Jurkat, Clone E6-1 (cell line): ENCODE results near the gene ZFP64.
"Not testable (repeated sequence)": the region's sequence is repeated elsewhere in the genome, so short reads cannot be mapped to it uniquely, and the experiment has no call there.

ENCODE experiments used
- DNase-seq: peaks from one replicate; pipeline ENCODE4 v3.0.0-alpha.2; 2011; ENCODE audit warnings: low read depth, low spot score
- H3K4me3 ChIP-seq: 2 replicates; pipeline ENCODE4 v1.5.1; 2011; ENCODE audit warnings: mild to moderate bottlenecking, low read length, control low read depth, moderate library complexity

ZFP64 gene

DNA sequence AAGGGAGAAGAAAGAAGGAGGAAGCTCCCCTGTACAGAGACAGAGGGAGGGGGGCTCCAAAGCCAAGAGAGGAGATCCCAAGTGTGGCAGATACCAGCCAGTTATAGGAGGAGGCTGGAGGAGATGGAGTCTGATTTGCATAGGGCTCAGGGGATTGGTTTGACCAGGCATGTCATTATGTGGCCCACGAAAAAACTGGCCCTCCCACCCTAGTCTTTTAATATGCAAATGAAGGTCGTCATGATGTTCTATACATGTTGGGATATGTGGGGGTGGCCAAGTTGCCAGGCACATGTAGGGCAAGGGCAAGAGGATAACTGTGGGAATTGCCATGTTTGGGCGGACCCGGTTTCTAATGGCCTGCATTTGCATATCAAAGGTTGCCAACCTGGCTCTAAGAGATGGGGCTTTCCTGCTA lies 17.6 kb upstream of the ZFP64 start:
- DNase-seq, result no peak
- H3K4me3 ChIP-seq, result no peak overlapping the region

DNA sequence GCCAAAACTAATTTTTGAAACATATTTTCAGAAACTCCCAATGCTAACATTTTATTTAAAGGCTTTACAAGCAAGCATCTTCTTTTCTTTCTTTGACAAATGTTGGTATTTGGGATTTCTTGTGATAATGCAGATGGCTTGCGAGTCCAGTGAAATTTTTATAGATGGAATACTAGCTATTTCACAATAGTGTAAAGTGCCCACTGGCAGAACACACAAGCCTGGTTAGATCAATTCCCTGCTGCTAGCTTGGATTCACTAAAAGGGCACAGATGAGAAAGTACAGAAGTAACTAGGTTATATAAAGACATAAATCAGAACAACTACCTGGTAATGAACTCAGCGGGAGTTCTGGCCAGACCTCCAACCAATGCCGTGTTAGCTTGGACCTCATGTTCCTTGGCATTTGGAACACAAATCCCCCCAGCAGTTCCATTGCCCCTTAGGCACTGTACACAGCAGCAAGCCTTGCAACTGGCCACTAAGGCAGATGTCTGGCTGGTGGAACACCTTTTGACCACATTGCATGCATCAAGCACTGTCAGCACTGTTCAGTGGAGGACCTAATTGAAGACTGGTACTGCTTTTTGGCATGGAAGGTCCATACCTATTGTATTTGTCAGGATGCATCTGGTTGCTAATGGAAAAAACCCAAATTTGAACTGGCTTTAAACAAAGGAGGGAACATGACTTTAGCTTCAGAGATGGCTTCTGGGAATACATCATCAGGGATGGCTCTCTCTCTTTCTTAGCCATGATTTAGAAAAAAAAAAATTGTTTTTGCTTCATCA lies 15.6 kb upstream of the ZFP64 start:
- DNase-seq, result no peak
- H3K4me3 ChIP-seq, result no peak overlapping the region

DNA sequence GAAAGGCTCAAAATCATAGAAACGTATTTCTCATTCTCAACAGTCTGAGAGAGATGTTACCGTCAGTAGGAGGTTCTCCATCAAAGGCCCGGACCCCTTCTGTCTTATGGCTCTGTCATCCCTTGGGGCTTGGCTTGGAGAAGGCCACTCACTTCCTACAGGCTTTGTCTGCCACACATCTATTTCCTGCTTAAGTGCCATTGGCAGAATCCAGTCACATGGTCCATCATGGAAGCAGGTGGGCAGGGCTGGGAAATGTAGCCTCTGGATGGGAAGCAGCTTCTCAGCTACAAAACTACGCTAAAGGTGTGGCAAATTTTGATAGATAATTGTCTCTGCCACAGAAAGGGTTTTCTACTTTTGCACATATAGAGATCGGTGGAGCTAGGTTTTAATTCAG lies 12.6 kb upstream of the ZFP64 start:
- no peak for DNase-seq

DNA sequence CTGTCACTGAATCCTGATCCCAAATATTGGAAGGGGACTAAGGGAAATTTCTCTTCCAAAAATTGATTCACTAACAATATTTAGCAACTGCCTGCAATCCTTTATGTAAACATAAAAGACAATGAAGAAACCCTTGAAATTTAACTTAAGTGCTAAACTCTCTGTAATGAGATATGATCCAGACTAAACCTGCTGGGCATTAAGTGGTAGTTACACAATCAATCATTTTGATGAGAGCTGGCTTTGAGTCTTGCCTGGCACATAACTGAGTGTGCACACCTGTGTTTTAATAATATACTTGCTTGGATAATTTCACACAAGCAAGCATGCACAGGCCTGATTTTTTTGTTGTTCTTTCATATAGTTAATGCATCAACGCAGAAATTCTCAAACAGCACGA lies 9.8 kb upstream of the ZFP64 start:
- H3K4me3 ChIP-seq, result no peak overlapping the region
- no peak for DNase-seq

More for the DNA sequence above, 12.6 kb upstream of the ZFP64 start:
- H3K4me3 ChIP-seq, result no peak overlapping the region

DNA sequence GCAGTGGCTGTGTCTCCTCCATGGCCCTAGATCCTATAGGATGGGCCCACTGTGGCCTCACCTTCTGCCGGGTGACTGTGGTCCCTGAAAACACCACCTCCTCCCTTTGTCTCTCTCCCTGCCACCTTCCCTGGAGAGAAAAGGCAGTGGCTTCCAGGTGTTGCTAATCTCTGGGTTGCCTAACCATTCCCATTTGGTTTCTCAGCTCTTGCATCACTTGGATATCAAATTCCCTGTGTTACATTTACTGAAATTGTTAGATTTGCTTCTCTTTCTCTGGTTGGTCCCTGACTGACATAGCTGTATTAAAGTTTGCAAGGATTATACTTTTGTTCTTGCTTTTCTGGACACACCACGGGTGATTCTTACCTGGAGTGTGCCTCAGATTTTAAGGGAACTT lies 9.3 kb upstream of the ZFP64 start:
- DNase-seq, result no peak
- no peak overlapping the region for H3K4me3 ChIP-seq

DNA sequence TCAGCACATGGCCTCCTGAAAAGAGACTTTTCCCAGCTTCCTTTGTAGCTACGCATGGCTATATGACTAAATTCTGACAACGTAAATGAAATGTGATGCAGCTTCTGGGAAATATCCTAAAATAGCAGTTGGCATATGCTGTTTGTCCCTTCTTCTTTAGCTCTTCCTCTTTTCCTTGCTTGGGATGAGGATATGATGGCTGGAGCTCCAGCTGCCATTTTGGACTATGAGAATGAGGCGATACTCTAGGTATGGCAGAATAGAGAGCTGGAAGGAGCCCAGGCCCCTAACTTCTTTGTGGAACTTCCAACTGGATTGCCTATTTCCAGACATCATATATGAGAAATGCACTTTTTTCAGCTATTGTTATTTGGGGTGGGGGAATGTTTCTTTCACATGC lies 5.3 kb upstream of the ZFP64 start:
- H3K4me3 ChIP-seq, result no peak overlapping the region
- no peak for DNase-seq

DNA sequence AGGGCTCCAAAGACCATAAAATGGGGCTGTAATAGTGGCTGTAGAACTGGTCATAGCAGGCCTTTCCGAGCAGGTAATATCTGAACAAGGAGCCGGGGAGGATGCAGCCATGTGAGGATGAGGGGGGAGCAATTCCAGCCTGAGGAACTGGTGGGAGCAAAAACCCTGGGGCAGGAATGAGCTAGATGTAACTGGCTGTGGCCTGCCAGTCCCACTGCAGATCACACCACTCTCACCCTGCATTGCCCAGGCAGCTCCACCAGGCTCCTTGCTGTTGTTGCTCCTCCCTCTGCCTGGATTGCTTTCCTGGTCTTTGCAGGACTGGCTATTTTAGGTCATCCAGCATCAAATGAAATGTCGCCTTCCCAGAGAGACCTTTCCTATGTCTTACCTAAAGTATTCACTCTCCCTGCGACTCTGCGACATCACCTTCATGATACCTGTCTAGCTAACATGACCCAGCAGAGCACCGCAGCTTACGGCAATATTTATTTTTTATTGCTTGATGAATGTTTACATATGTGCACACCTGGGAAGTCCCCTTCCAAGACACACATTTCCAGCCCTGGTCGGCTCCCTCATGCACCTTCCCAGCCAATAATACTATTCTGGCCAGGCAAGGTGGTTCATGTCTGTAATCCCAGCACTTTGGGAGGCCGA lies 2.4 kb upstream of the ZFP64 start:
- H3K4me3 ChIP-seq, result no peak overlapping the region

DNA sequence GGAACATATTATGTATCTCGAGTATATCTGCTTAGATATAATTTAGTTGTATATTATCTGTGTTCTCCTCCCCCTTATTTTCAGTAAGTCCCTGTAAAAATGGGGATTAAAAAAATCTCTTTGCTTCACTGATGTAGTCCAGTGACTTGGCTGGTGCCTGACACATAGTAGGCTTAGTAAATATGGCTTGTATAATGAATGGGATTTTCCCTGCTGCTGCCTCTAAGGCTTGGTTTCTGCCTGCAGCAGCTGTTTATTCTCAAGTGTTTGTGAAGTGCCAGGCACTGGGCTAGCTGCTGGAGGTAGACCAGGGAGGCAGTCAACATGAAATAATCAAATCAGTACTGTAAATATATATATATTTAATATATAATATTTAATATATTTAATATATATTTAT lies 1.6 kb upstream of the ZFP64 start:
- no peak for DNase-seq
- H3K4me3 ChIP-seq, result no peak overlapping the region

More for the DNA sequence above, 2.4 kb upstream of the ZFP64 start:
- no peak for DNase-seq

DNA sequence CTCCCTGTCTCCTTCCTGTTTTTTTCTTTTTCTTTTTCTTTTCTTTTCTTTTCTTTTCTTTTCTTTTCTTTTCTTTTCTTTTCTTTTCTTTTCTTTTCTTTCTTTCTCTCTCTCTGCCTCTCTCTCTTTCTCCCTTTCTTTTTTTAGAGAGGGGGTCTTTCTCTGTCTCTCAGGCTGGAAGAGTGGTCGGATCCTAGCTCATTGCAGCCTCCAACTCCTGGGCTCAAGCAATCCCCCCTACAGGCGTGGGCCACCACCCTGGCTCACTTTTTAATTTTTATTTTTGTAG lies 1.1 kb upstream of the ZFP64 start:
- DNase-seq, result not testable (repeated sequence)
- peak overlapping the region; percentile 87 for H3K4me3 ChIP-seq

DNA sequence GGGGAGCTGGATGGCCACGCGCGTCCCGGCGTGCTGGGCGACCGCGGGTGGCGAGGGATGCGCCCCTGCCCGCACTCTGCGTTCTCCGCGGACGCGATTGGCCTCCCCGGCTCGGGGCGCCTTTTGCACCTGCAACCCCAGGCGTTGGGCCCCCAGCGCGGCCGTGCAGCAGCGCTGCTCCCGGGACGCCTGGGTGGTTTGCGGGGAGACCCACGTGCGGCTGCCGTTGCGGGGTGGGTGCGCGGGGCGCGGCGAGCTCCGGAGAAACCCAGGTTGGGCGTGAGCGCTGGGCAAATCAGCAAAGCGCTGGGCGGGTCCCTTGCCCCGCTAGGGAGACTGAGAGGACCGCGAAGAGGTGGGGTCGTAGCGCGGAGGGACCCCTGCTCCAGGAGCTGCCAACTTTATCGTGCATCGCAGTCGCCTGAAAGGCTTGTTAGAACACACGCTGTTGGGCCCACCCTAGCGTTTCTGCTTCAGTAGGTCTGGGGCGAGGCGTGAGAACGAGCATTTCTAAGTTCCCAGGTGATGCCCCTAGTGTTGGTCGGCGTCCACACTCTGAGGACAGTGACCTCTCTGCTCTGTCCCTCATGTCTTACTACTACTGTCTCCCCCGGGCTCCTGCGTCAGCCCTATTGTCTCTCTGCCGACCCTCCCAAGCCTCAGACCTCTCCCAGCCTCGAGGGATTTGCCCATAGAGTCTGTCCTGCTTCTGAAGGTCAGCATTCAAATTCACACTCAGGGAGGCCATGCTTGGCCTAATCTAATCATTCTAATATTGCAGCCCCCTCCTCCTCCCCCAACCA lies 538 bp upstream of the ZFP64 start:
- peak overlapping the region; percentile 87 for H3K4me3 ChIP-seq
- peak; percentile 42 for DNase-seq

DNA sequence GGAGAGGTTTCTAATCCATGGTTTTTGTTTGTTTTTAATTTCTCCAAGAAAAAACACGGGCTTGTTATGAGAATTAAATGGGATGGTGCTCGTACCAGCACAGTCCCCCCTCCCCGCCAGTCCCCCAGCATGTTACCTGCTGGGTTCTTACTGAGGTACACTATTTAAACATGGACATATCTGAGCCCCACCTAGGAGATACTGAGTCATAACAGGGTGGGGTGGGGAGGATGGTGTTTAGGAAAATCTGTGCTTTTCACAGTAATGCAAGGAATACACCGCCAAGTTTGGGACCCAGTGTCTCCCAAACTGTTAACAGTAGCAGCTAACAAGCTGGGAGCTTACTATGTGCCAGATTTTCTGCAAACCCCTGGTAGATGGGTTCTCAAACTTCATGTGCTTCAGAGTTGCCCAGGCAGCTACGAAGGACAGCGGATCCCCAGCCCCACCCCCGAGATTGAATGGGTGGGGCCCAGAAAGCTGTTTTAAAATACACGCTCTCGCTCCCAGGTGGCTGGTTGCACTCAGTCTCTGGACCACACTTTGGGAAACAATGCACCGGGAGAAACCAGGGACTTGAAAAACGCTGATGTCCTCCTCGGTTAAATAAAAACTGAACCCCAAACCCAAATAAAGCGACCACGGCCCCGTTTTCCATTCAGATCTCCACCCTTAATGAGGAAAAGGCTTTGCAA lies 995 bp downstream of the ZFP64 start:
- peak; percentile 34 for DNase-seq

DNA sequence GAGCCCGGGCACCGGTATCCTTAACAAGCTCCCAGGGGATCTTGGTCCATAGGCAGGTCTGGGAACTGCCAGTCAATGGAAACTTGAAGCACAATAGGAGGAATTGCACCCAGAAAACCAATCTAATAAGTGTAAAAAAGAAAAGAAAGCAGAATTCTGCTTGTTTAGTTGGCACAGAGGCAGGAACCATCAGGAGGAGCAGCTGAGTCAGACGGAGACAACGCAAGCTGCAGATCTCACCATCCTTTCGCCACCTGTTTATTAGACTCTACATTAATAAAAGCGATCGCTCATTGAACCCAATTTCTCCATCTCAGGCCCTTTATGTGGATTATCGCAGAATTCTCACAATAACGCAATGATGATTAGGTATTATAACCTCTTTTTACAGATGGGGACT lies 9.8 kb downstream of the ZFP64 start:
- no peak for DNase-seq
- H3K4me3 ChIP-seq, result no peak overlapping the region

More for the DNA sequence above, 995 bp downstream of the ZFP64 start:
- peak overlapping the region; percentile 87 for H3K4me3 ChIP-seq

DNA sequence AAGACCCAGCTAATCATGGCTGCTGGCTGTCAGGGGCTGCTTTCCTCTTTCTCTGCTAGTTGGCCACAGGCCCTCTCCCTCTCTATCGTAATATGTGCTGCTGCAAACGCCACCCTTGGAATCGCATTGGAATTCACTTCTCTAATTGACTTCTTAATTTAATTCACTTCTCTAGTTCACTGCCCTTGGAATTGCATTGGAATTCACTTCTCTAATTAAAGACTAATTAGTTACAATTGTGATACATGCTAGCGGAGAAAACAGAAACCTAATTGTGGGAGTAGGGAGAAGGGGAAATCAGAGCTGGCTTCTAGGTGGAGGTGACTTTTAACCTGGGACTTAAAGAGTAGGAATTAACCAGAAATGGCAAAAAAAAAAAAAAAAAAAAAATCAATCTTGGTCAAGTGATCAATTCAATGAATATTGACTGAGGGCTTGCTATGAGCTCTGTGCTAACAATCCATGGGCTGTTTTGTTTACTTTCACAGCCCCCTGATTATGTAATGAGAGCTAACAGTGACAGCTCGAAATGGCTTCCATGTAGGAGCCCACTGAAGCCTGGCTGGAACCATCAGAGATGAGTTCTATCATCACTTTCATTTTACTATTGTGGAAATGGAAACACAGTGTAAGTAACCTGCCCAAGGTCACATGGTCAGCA lies 11.3 kb downstream of the ZFP64 start:
- no peak for DNase-seq
- no peak overlapping the region for H3K4me3 ChIP-seq

DNA sequence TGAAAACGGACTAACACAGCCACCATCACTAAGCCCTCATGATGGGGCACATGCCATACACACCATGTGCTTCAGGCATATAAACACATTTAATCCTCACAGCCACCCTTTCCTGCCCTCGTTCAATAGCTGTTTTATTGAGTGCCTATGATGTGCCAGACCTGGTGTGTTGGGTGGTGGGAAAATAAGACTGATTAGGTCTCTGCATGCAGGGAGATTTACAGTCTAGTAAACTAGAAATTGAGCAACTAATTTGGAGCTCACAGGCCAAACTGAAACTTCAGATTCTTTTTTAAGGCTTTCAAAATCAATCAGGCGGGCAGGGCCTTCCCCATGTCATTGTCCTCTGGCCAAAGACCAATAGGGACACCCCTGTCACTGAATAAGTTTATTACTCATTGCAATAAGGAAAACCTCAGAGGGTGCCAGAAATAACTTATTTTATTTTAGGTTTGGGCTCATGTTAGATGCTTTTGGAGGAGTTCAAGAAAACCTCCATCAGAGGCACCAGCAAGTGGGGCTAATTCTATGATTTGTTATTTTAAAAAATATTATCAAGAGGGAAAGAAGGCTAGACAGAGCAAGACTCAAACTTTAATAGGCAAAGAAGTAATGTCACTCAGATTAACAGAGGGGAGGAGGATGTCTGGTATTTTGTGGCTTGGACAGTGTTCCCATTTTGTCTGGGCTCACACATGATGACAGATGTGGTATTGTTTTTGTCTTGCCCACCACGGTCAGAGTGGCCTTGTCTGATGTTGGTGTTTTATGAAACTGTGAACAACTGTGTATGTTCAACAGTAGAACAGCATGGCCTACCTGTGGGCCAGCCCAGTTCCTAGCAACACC lies 12.0 kb downstream of the ZFP64 start:
- H3K4me3 ChIP-seq, result no peak overlapping the region
- DNase-seq, result no peak

DNA sequence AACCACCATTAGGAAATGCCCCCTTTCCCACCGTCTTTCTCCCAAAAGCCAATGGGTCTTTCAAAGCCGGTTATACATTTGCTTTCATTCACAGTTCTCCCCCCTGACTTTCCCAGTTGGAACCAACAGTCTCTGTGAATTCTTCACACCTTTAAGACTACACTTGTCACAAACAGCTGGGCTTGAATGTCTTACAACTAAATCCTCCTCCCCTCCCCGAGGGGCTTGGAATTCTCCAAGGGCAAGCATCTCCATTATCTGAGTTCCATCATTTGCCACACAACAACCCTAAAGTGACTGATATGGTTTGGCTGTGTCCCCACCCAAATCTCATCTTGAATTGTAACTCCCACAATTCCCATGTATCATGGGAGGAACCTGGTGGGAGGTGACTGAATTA lies 12.9 kb downstream of the ZFP64 start:
- H3K4me3 ChIP-seq, result no peak overlapping the region
- no peak for DNase-seq

DNA sequence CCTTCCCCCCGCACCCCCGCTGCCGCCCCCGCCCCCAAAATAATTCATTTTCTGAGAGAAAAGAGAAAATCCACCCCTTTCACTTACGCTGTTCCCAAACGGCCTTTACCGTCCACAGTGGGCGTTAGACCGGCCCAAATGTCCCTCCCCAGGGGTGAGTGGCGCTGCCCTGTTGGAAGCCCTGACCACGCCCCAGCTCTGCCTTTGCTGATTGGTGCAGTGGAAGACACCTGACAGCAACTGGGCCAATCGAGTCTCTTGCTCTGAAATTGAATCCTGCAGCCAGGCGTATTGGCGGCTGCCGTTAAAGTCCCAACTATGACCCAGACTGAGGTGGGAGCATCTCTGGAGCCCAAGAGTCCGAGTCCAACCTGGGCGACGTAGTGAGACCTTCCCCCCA lies 15.7 kb downstream of the ZFP64 start:
- DNase-seq, result no peak
- H3K4me3 ChIP-seq, result no peak overlapping the region

DNA sequence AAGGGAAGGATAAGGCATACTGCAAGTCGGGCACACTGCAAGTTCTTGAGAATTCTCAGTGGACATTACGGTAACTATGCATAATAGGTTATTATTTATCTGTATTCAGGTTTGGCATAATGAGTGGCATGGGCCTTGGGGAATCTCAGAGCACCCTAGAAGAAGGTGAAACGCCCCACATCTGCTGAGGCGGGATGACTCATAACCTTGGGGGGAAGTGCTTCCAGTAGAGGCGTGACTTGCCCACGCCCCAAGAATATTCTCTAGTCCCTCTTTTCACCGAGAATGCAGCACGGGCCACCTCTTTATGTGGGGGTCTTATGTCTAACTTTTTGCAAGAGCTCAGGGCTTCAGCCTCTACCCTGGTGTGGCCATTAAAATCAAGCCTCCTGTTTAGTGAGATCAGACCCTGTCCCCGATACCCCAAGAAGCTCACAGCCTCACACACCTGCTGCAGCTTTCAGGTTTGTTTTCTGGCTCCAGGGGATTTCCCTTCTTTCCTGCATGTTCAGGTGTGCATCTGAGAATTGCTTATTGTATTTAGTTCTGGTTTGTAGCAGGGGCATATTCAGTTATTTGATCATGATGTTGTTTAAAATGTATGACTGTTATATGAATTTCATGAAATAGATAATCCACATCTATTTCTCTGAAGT lies 19.1 kb downstream of the ZFP64 start:
- H3K4me3 ChIP-seq, result no peak overlapping the region
- no peak for DNase-seq

DNA sequence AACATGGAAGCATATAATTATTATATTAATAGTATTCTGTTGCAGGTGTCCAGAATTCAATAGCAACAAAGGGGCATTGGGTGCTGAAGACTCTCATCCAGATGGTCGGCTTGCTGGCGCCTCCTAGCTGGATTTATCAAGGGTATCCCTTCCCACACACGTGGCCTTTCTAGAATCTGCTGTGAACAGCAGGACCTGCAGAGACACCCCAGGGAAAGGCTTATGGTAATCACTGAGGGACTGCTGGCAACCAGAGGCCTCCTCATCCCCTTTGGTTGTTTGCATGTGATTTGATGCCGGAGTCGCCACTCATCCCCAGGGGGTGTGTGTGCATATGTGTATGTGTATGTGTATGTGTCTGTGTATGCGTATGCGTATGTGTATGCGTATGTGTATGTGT lies 20.6 kb downstream of the ZFP64 start:
- no peak for DNase-seq
- H3K4me3 ChIP-seq, result no peak overlapping the region
